B cell (primary cell): ENCODE data around the gene HNRNPAB.

Source experiments
- CTCF ChIP-seq: fragments of 200-600 bp; IDR thresholded peaks from one replicate; pipeline ENCODE4 v1.8.0; 2022; ENCODE audit warnings: antibody characterized with exemption, mild to moderate bottlenecking
- EZH2 ChIP-seq: IDR thresholded peaks from 2 replicates; pipeline ENCODE4 v1.6.1; 2012; ENCODE audit warnings: borderline replicate concordance, low read depth, mild to moderate bottlenecking, moderate library complexity, low read length; ENCODE audit not compliant: insufficient read depth, poor library complexity, severe bottlenecking

- no peak for TF ChIP-seq CTCF
- no peak for TF ChIP-seq EZH2
These were observed 17.9 kb upstream of the HNRNPAB start for GRCh38 chr5:178186427-178186826.
